A549 (cell line): ENCODE results near the gene C9orf57. TPM values are rescaled to one million over a fixed set of nuclear protein-coding genes. Genes with fewer than 3 reads are reported as not detected.
"Not testable (repeated sequence)": the region's sequence is repeated elsewhere in the genome, so short reads cannot be mapped to it uniquely, and the experiment has no call there.

Experiments used
- ATAC-seq, 2 experiments: fragments of 200-7000 bp in 1 of 2; fragments of >200 bp in 1 of 2; cut with Nextera tagmentation in 1 of 2; cut with Tn5 transposase in 1 of 2; 3 replicates each; pipeline versions ENCODE4 v1.8.0 to v1.9.1; 2018 to 2020; ENCODE audit warnings: mild to moderate bottlenecking in 1 of 2, moderate library complexity in 1 of 2
- CTCF ChIA-PET: fragments of 300-600 bp; sonication (Branson Sonifier 250); formaldehyde crosslinking; extraction: SDS; loops from one replicate; lab custom pipeline; 2021; ENCODE audit warnings: antibody characterized with exemption, inconsistent platforms; lab: Yijun Ruan, JAX
- POLR2A ChIA-PET: fragments of 350-600 bp; formaldehyde crosslinking; extraction: SDS; loops from one replicate; lab custom pipeline; 2021; ENCODE audit warnings: antibody characterized with exemption, inconsistent platforms; lab: Yijun Ruan, JAX
- DNase-seq, 2 experiments: peaks; one replicate each; pipeline versions ENCODE4 v3.0.0 to v3.0.0-alpha.2; 2011 to 2016; ENCODE audit warnings: low read depth in 1 of 2, low spot score in 1 of 2
- FAIRE-seq: peaks from 2 replicates; lab custom pipeline; 2011; peaks lifted over from hg19 to GRCh38; lab: Jason Lieb, UNC
- H3K27ac ChIP-seq, 2 experiments: fragments of >200 bp; sonication (Bioruptor Twin); formaldehyde crosslinking; 3 replicates each; pipeline ENCODE4 v1.5.1; 2016 to 2017
- H3K4me1 ChIP-seq: fragments of >200 bp; sonication (Bioruptor Twin); formaldehyde crosslinking; 3 replicates; pipeline ENCODE4 v1.6.1; 2016
- H3K4me2 ChIP-seq: fragments of >200 bp; sonication (Bioruptor Twin); formaldehyde crosslinking; 3 replicates; pipeline ENCODE4 v1.6.1; 2016
- H3K4me3 ChIP-seq: fragments of >200 bp; sonication (Bioruptor Twin); formaldehyde crosslinking; 3 replicates; pipeline ENCODE4 v1.5.1; 2016
- H3K9me3 ChIP-seq: fragments of >200 bp; sonication (Bioruptor Twin); formaldehyde crosslinking; 3 replicates; pipeline ENCODE4 v1.6.1; 2016
- CBX2 ChIP-seq: fragments of 200-600 bp; sonication (generic); IDR thresholded peaks from 2 replicates; pipeline ENCODE4 v1.6.1; 2016; ENCODE audit warnings: low read depth, mild to moderate bottlenecking, borderline replicate concordance
- ELK1 ChIP-seq: fragments of 150-350 bp; IDR thresholded peaks from 2 replicates; pipeline ENCODE4 v1.6.1; 2014; ENCODE audit warnings: low read depth, mild to moderate bottlenecking, low read length
- ESRRA ChIP-seq: fragments of 150-350 bp; IDR thresholded peaks from 2 replicates; pipeline ENCODE4 v1.6.1; 2014; ENCODE audit warnings: mild to moderate bottlenecking, low read length, borderline replicate concordance
- FOSL2 ChIP-seq, 2 experiments: fragments of 450-650 bp in 1 of 2; fragments of >200 bp in 1 of 2; sonication (Bioruptor Twin) in 1 of 2; formaldehyde crosslinking; IDR thresholded peaks; 2 replicates each; pipeline versions ENCODE4 v1.5.0 to v1.6.1; 2016 to 2020; ENCODE audit warnings: mild to moderate bottlenecking in 1 of 2, moderate library complexity in 1 of 2
- FOXS1 ChIP-seq: fragments of 250-450 bp; sonication (Bioruptor Pico); IDR thresholded peaks from 2 replicates; pipeline ENCODE4 v1.5.0; 2020; ENCODE audit warnings: mild to moderate bottlenecking, moderate library complexity
- HOXA7 ChIP-seq: fragments of 250-450 bp; sonication (Bioruptor Pico); IDR thresholded peaks from 2 replicates; pipeline ENCODE4 v1.5.0; 2020; ENCODE audit warnings: mild to moderate bottlenecking, moderate library complexity
- NR3C1 ChIP-seq: fragments of >200 bp; sonication (Bioruptor Twin); formaldehyde crosslinking; IDR thresholded peaks from 3 replicates; pipeline ENCODE4 v1.6.1; 2017
- RCOR1 ChIP-seq: fragments of 150-350 bp; IDR thresholded peaks from 2 replicates; pipeline ENCODE4 v1.6.1; 2014; ENCODE audit warnings: antibody characterized with exemption, low read length, low read depth
- REST ChIP-seq: fragments of 200-600 bp; sonication (generic); IDR thresholded peaks from 2 replicates; pipeline ENCODE4 v1.6.1; 2016; ENCODE audit warnings: antibody characterized with exemption, mild to moderate bottlenecking, moderate library complexity
- ZC3H11A ChIP-seq: fragments of 450-650 bp; IDR thresholded peaks from 2 replicates; pipeline ENCODE4 v1.6.1; 2014; ENCODE audit warnings: antibody characterized with exemption, mild to moderate bottlenecking
- WGBS: methylation state at CpG from one replicate; pipeline ENCODE4 v1.1.6; 2017; ENCODE audit errors: missing lambda C conversion rate; 5-methylcytosine and 5-hydroxymethylcytosine counted together
- polyA plus RNA-seq, 4 experiments: library from polyadenylated mRNA; depleted of rRNA in 3 of 4; stranded (reverse); fragments of >200 nt; fragmentation: RNase III in 1 of 4; extraction: RNeasy Plus Mini Kit Qiagen cat#74134 plus additional on column Dnase treatment in 1 of 4; gene quantifications; 2 replicates in 3 of 4; 3 replicates in 1 of 4; pipeline ENCODE4 v1.2.3, GENCODE V29; 2011 to 2017
- TF ChIP-seq, protein P1 (sequence below): IDR thresholded peaks from 2 replicates; pipeline ENCODE4 v1.6.1; 2012; ENCODE audit warnings: low read depth, borderline replicate concordance
- TF ChIP-seq, protein P2 (sequence below): fragments of >200 bp; sonication (Bioruptor Twin); formaldehyde crosslinking; IDR thresholded peaks from 3 replicates; pipeline ENCODE4 v1.5.1; 2016

C9orf57 gene
- polyA plus RNA-seq, 2 of the 4 experiments (the other 2 are of a cell fraction): not detected

- TF ChIP-seq ZC3H11A: peak; percentile 92
- CTCF ChIA-PET, H3K4me3 ChIP-seq, H3K9me3 ChIP-seq, FAIRE-seq, H3K4me1 ChIP-seq, POLR2A ChIA-PET, H3K27ac ChIP-seq, DNase-seq, ATAC-seq, H3K4me2 ChIP-seq: not testable (repeated sequence)
- 58% methylated on average over 3 of the region's 3 CpGs for WGBS
Measured at GRCh38 chr9:72095520-72095919, 35.1 kb upstream of the C9orf57 start.

DNA sequence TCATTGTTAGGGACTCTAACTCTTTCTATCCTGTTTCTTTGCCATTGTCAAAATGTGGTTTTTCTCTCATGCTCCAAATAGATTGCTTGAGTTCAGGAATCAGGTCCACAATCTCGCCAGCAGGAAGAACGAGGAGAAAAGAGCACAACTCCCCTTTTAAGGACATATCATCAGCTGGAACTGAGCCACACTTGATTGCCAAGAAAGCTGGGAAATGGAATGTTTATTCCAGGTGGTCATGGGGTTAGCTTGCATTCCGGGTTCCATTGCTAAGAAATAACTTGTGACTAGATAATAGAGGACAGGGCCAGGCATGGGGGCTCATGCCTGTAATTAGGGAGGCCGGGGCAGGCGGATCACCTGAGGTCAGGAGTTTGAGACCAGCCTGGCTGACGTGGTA lies 32.4 kb upstream of the C9orf57 start:
- CTCF ChIA-PET: interaction anchor here (1.0 kb wide), 2 partner anchors 10 to 41 kb away, joined by 3 to 4 read pairs; no protein-coding TSS in a partner anchor
- ATAC-seq: no peak

GRCh38 chr9:72089451-72090130 lies 29.2 kb upstream of the C9orf57 start:
- ChIA-PET POLR2A (no interaction called here), CTCF (interaction anchor here (1.0 kb wide), 1 partner anchor 804 kb away, joined by 3 read pairs; no protein-coding TSS in a partner anchor)
- DNase-seq (no peak), ATAC-seq (no peak), FAIRE-seq (no peak)
- 3% methylated on average over 2 of the region's 2 CpGs for WGBS
- no peaks in the 10 kb centered on the region for H3K9me3 ChIP-seq
- no peak overlapping the region for H3K4me2 ChIP-seq
- H3K27ac ChIP-seq: no peak overlapping the region
- H3K4me1 ChIP-seq: no peaks in the 10 kb centered on the region
- H3K4me3 ChIP-seq: no peak overlapping the region
- TF ChIP-seq HOXA7 (CRISPR knock-in tag): no peak
- TF ChIP-seq NR3C1: no peak
- TF ChIP-seq REST: no peak
- TF ChIP-seq, protein P1, sequence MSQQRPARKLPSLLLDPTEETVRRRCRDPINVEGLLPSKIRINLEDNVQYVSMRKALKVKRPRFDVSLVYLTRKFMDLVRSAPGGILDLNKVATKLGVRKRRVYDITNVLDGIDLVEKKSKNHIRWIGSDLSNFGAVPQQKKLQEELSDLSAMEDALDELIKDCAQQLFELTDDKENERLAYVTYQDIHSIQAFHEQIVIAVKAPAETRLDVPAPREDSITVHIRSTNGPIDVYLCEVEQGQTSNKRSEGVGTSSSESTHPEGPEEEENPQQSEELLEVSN: no peak
- TF ChIP-seq, protein P2, sequence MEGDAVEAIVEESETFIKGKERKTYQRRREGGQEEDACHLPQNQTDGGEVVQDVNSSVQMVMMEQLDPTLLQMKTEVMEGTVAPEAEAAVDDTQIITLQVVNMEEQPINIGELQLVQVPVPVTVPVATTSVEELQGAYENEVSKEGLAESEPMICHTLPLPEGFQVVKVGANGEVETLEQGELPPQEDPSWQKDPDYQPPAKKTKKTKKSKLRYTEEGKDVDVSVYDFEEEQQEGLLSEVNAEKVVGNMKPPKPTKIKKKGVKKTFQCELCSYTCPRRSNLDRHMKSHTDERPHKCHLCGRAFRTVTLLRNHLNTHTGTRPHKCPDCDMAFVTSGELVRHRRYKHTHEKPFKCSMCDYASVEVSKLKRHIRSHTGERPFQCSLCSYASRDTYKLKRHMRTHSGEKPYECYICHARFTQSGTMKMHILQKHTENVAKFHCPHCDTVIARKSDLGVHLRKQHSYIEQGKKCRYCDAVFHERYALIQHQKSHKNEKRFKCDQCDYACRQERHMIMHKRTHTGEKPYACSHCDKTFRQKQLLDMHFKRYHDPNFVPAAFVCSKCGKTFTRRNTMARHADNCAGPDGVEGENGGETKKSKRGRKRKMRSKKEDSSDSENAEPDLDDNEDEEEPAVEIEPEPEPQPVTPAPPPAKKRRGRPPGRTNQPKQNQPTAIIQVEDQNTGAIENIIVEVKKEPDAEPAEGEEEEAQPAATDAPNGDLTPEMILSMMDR: no peak
- no peak for TF ChIP-seq ESRRA
- no peak for TF ChIP-seq FOSL2 (IDR thresholded peaks at IDR 0.05)
- no peak for TF ChIP-seq FOSL2 (CRISPR knock-in tag; IDR thresholded peaks at IDR 0.05)
- TF ChIP-seq ELK1: no peak

More for the DNA sequence above, 32.4 kb upstream of the C9orf57 start:
- Histone ChIP-seq H3K27ac (no peak overlapping the region), H3K4me1 (no peaks in the 10 kb centered on the region), H3K4me2 (no peak overlapping the region), H3K4me3 (no peak overlapping the region), H3K9me3 (no peaks in the 10 kb centered on the region)
- POLR2A ChIA-PET: no interaction called here
- DNase-seq (no peak), FAIRE-seq (no peak)
- TF ChIP-seq RCOR1 (no peak), CBX2 (no peak), FOXS1 (no peak)
- 37% methylated on average over 6 of the region's 6 CpGs for WGBS
